Psoas muscle (tissue), 8 donors: Measurements from ENCODE around the gene CFAP57. TPM values are rescaled to one million over a fixed set of nuclear protein-coding genes. Genes with fewer than 3 reads are reported as not detected.
A peak's percentile ranks its signal among the peaks of the same experiment; 100 is the strongest.

ENCODE experiments used
- ATAC-seq, 4 donors: fragments of 200-7000 bp; cut with Tn5 transposase; one replicate each; pipeline ENCODE4 v1.9.1; 2020; ENCODE audit warnings: moderate library complexity in 3 of 4, mild to moderate bottlenecking in 2 of 4
- DNase-seq, 2 donors: peaks; one replicate each; pipeline ENCODE4 v3.0.0-alpha.2; 2020
- H3K27ac ChIP-seq: fragments of 200-600 bp; one replicate; pipeline ENCODE4 v1.8.0; 2022
- H3K27me3 ChIP-seq, 3 donors: fragments of 200-600 bp in 1 of 3; one replicate each; pipeline versions ENCODE4 v1.6.1 to v1.8.0; 2013 to 2022; ENCODE audit warnings: low read length in 2 of 3, mild to moderate bottlenecking in 2 of 3, moderate library complexity in 1 of 3; ENCODE audit not compliant: insufficient read depth in 3 of 3
- H3K36me3 ChIP-seq, 2 donors: fragments of 200-600 bp in 1 of 2; one replicate each; pipeline versions ENCODE4 v1.6.1 to v1.8.0; 2013 to 2022; ENCODE audit warnings: low read depth in 1 of 2, mild to moderate bottlenecking in 1 of 2, moderate library complexity in 1 of 2; ENCODE audit not compliant: insufficient read depth in 1 of 2
- H3K4me1 ChIP-seq: fragments of 200-600 bp; one replicate; pipeline ENCODE4 v1.8.0; 2022
- H3K4me3 ChIP-seq: fragments of 200-600 bp; one replicate; pipeline ENCODE4 v1.8.0; 2022; ENCODE audit warnings: mild to moderate bottlenecking
- H3K9me3 ChIP-seq: fragments of 200-600 bp; one replicate; pipeline ENCODE4 v1.8.0; 2022
- CTCF ChIP-seq: fragments of 200-600 bp; IDR thresholded peaks from one replicate; pipeline ENCODE4 v1.8.0; 2022; ENCODE audit warnings: antibody characterized with exemption
- WGBS, 3 donors: extraction: QIAGEN DNeasy Blood & Tissue Kit; methylation state at CpG; one replicate each; pipeline versions ENCODE4 v1.1.6 to v1.1.7; 2013; 5-methylcytosine and 5-hydroxymethylcytosine counted together
- intact Hi-C, 2 donors: fragments of 100-400 bp; cut with DNase I; formaldehyde crosslinking; loops; one replicate each; pipeline versions ENCODE4 v1.11.0 to v1.14.2; 2022
- polyA plus RNA-seq, 3 donors: library from polyadenylated mRNA; stranded (reverse); fragments of 200-250 nt; gene quantifications; one replicate each; pipeline ENCODE4 v1.2.3, GENCODE V29; 2013
- total RNA-seq, 4 donors: library from RNA; stranded (reverse); fragmentation: NEBNext Ultra II Directional in 2 of 4; extraction: Animal tissue kit (Norgen Biotek cat#: 25700) in 2 of 4; gene quantifications; one replicate each; pipeline versions ENCODE4 v1.2.1 to v1.2.4, GENCODE V29; 2021 to 2023
- donor health status: healthy with polysubstance abuse.
- donor health status: DM: no; HTN: no; CAD: no; lungs with moderate emphysema.
- donor health status: Bipolar disorder and iron deficiency.
- donor health status: healthy.
- donor health status: DM: yes; HTN: yes; CAD: no.
- donor health status: DM: no; HTN: no; CAD: no.
- donor health status: DM: no; HTN: no; CAD: no.
- donor health status: DM: yes; HTN: yes; CAD: no.

CFAP57 gene
- total and polyA plus RNA-seq, 7 donors: 0.04 to 0.26 (median 0.11) TPM; not detected in 3

- Histone ChIP-seq H3K9me3 (no peaks in the 10 kb centered on the region), H3K27me3 (no peaks in the 10 kb centered on the region), H3K36me3 (no peaks in the 10 kb centered on the region), H3K4me3 (no peak overlapping the region), H3K27ac (peak overlapping the region; percentile 43), H3K4me1 (peaks cover 6% of the 10 kb centered on the region)
- DNase-seq (no peak), ATAC-seq (peak in 2 of 4 donors; percentile 71 to 74)
- TF ChIP-seq CTCF: no peak
- intact Hi-C loops: no loop called here
- WGBS, 3 donors: 76 to 86% (median 84%) methylated on average over 7 of the region's 7 CpGs
These were observed 122.0 kb downstream of the CFAP57 start for GRCh38 chr1:43293896-43294760.

- Histone ChIP-seq H3K4me3 (no peak overlapping the region), H3K27ac (peak overlapping the region; percentile 43), H3K9me3 (no peaks in the 10 kb centered on the region), H3K4me1 (peaks cover 8% of the 10 kb centered on the region), H3K27me3 (no peaks in the 10 kb centered on the region), H3K36me3 (no peaks in the 10 kb centered on the region)
- no peak for DNase-seq
- 66 to 86% (median 78%) methylated on average over 8 of the region's 8 CpGs for WGBS, 3 donors
- intact Hi-C loops: no loop called here
- ATAC-seq: no peak
- TF ChIP-seq CTCF: no peak
These were observed 122.6 kb downstream of the CFAP57 start for GRCh38 chr1:43294761-43295160.

- H3K9me3 ChIP-seq: no peaks in the 10 kb centered on the region
- ATAC-seq: no peak
- H3K4me3 ChIP-seq: no peak overlapping the region
- H3K27ac ChIP-seq: no peak overlapping the region
- H3K27me3 ChIP-seq: no peaks in the 10 kb centered on the region
- intact Hi-C loops: no loop called here
- no peak for DNase-seq
- no peaks in the 10 kb centered on the region for H3K36me3 ChIP-seq
- peaks cover 12% of the 10 kb centered on the region for H3K4me1 ChIP-seq
- no peak for TF ChIP-seq CTCF
- WGBS, 3 donors: 47 to 53% (median 51%) methylated on average over 1 of the region's 1 CpG
These were observed 124.1 kb downstream of the CFAP57 start for GRCh38 chr1:43296207-43296606.

- no peak for DNase-seq
- H3K36me3 ChIP-seq: no peaks in the 10 kb centered on the region
- no peak overlapping the region for H3K4me3 ChIP-seq
- no peak overlapping the region for H3K27ac ChIP-seq
- TF ChIP-seq CTCF: no peak
- H3K9me3 ChIP-seq: no peaks in the 10 kb centered on the region
- peaks cover 12% of the 10 kb centered on the region for H3K4me1 ChIP-seq
- 76 to 91% (median 86%) methylated on average over 1 of the region's 1 CpG for WGBS, 3 donors
- no peaks in the 10 kb centered on the region for H3K27me3 ChIP-seq
- intact Hi-C loops: no loop called here
- ATAC-seq: no peak
These were observed 125.9 kb downstream of the CFAP57 start for GRCh38 chr1:43298055-43298454.

- Histone ChIP-seq H3K4me3 (no peak overlapping the region), H3K9me3 (no peaks in the 10 kb centered on the region), H3K27me3 (no peaks in the 10 kb centered on the region), H3K27ac (peak overlapping the region; percentile 50), H3K4me1 (peaks cover 12% of the 10 kb centered on the region), H3K36me3 (no peaks in the 10 kb centered on the region)
- intact Hi-C loops: no loop called here
- ATAC-seq (no peak), DNase-seq (no peak)
- TF ChIP-seq CTCF: no peak
These were observed 127.0 kb downstream of the CFAP57 start for GRCh38 chr1:43299101-43299500.
